ENCODE data around the gene MIPEP.

DNA sequence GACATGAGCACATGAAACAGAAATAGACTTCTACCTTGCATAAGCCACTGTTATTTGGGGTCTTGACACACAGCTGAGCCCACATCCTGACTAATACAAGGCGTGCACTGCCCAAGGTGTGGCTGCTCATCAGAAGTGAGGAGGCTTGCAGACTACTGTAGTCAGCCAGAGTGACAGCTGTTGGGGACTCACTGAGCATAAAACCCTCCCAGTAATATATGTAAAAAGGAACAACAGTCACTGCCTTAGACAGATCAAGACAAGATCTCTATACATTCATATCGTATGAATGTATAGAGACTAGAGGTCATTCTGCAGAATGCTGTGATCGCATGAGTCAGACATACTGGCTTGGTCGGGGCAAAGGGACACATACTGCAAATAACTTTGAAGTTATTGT, 12.2 kb upstream of the MIPEP start:
- TF ChIP-seq, protein P1, sequence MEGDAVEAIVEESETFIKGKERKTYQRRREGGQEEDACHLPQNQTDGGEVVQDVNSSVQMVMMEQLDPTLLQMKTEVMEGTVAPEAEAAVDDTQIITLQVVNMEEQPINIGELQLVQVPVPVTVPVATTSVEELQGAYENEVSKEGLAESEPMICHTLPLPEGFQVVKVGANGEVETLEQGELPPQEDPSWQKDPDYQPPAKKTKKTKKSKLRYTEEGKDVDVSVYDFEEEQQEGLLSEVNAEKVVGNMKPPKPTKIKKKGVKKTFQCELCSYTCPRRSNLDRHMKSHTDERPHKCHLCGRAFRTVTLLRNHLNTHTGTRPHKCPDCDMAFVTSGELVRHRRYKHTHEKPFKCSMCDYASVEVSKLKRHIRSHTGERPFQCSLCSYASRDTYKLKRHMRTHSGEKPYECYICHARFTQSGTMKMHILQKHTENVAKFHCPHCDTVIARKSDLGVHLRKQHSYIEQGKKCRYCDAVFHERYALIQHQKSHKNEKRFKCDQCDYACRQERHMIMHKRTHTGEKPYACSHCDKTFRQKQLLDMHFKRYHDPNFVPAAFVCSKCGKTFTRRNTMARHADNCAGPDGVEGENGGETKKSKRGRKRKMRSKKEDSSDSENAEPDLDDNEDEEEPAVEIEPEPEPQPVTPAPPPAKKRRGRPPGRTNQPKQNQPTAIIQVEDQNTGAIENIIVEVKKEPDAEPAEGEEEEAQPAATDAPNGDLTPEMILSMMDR (conservative IDR thresholded peaks at IDR 0.05; ENCODE audit: low read depth, low read length), result no peak
- no peak for TF ChIP-seq EZH2 (IDR thresholded peaks at IDR 0.05; ENCODE audit: borderline replicate concordance, low read depth, low read length, poor library complexity, severe bottlenecking)
